Spleen (tissue), 11 donors: ENCODE results near the gene SPC24. TPM values are rescaled to one million over a fixed set of nuclear protein-coding genes. Genes with fewer than 3 reads are reported as not detected.
A peak's percentile ranks its signal among the peaks of the same experiment; 100 is the strongest.

Experiments
- DNase-seq: peaks from one replicate; pipeline ENCODE4 v3.0.0-alpha.2; 2020
- H3K27ac ChIP-seq, 8 donors: fragments of 200-600 bp; sonication (generic) in 7 of 8; 1 replicate in 4 of 8; 2 replicates in 4 of 8; pipeline versions ENCODE4 v1.5.0 to v1.8.0; 2016 to 2021; ENCODE audit warnings: inconsistent platforms in 4 of 8, mild to moderate bottlenecking in 4 of 8, moderate library complexity in 1 of 8
- H3K27me3 ChIP-seq, 7 donors: fragments of 200-600 bp; sonication (generic) in 6 of 7; replicated peaks in 1 of 7; 1 replicate in 4 of 7; 2 replicates in 3 of 7; pipeline versions ENCODE4 v1.5.0 to v1.8.0; 2016 to 2021; ENCODE audit warnings: inconsistent platforms in 3 of 7, mild to moderate bottlenecking in 1 of 7
- H3K36me3 ChIP-seq, 6 donors: fragments of 200-600 bp; sonication (generic) in 5 of 6; 1 replicate in 4 of 6; 2 replicates in 2 of 6; pipeline versions ENCODE4 v1.5.0 to v1.8.0; 2016 to 2021; ENCODE audit warnings: inconsistent platforms in 2 of 6
- H3K4me1 ChIP-seq, 6 donors: fragments of 200-600 bp; sonication (generic) in 5 of 6; 1 replicate in 3 of 6; 2 replicates in 3 of 6; pipeline versions ENCODE4 v1.5.0 to v1.8.0; 2016 to 2021; ENCODE audit warnings: inconsistent platforms in 3 of 6
- H3K4me3 ChIP-seq, 8 donors: fragments of 200-600 bp; sonication (generic) in 7 of 8; 1 replicate in 4 of 8; 2 replicates in 4 of 8; pipeline versions ENCODE4 v1.5.0 to v1.8.0; 2016 to 2021; ENCODE audit warnings: inconsistent platforms in 4 of 8, mild to moderate bottlenecking in 4 of 8, moderate library complexity in 2 of 8
- H3K9me3 ChIP-seq, 8 donors: fragments of 200-600 bp; sonication (generic) in 7 of 8; 1 replicate in 4 of 8; 2 replicates in 4 of 8; pipeline versions ENCODE4 v1.5.0 to v1.8.0; 2016 to 2021; ENCODE audit warnings: inconsistent platforms in 4 of 8
- POLR2A ChIP-seq, 3 donors: fragments of 450-650 bp; IDR thresholded peaks; one replicate each; pipeline ENCODE4 v1.5.1; 2017; ENCODE audit warnings: antibody characterized with exemption in 3 of 3, mild to moderate bottlenecking in 1 of 3
- POLR2AphosphoS5 ChIP-seq, 3 donors: sonication (generic); formaldehyde crosslinking; IDR thresholded peaks; one replicate each; pipeline ENCODE4 v1.5.1; 2017; ENCODE audit warnings: antibody characterized with exemption in 3 of 3
- WGBS, 5 donors: extraction: QIAGEN DNeasy Blood & Tissue Kit in 3 of 5; methylation state at CpG; one replicate each; pipeline versions ENCODE4 v1.1.5 to v1.1.7; 2013 to 2018; 5-methylcytosine and 5-hydroxymethylcytosine counted together
- intact Hi-C: fragments of 100-400 bp; cut with DNase I; formaldehyde crosslinking; loops from one replicate; pipeline ENCODE4 v1.15.0; 2023; ENCODE audit warnings: low total_unique reads
- polyA plus RNA-seq, 3 donors: library from polyadenylated mRNA; stranded (reverse); fragments of 200-250 nt; gene quantifications; one replicate each; pipeline ENCODE4 v1.2.1, GENCODE V29; 2013
- total RNA-seq, 7 donors: library from RNA; depleted of rRNA in 3 of 7; stranded (reverse); fragments of >200 nt in 3 of 7; fragmentation: NEBNext Ultra II Directional in 4 of 7; extraction: Animal tissue kit (Norgen Biotek cat#: 25700) in 4 of 7; gene quantifications; one replicate each; pipeline versions ENCODE4 v1.1.0 to v1.2.1, GENCODE V29; 2016 to 2021
- TF ChIP-seq, protein P1 (sequence below), 11 experiments: fragments of 200-600 bp in 7 of 11; fragments of 450-650 bp in 4 of 11; sonication (generic) in 4 of 11; IDR thresholded peaks in 8 of 11; conservative IDR thresholded peaks in 3 of 11; 1 replicate in 7 of 11; 2 replicates in 4 of 11; pipeline versions ENCODE4 v1.4.0 to v1.8.0; 2016 to 2021; ENCODE audit warnings: antibody characterized with exemption in 11 of 11, inconsistent platforms in 4 of 11, mild to moderate bottlenecking in 1 of 11
- donor health status: healthy with polysubstance abuse.
- donor health status: DM: no; HTN: no; CAD: no; lungs with moderate emphysema.
- donor health status: DM: no; HTN: no; CAD: no.
- donor health status: Bipolar disorder and iron deficiency.
- donor health status: healthy.
- donor health status: DM: no; HTN: no; CAD: no.
- donor health status: DM: yes; HTN: yes; CAD: no.

SPC24 gene
- total and polyA plus RNA-seq, 10 donors = 1.7 to 9.7 (median 3.7) TPM

DNA sequence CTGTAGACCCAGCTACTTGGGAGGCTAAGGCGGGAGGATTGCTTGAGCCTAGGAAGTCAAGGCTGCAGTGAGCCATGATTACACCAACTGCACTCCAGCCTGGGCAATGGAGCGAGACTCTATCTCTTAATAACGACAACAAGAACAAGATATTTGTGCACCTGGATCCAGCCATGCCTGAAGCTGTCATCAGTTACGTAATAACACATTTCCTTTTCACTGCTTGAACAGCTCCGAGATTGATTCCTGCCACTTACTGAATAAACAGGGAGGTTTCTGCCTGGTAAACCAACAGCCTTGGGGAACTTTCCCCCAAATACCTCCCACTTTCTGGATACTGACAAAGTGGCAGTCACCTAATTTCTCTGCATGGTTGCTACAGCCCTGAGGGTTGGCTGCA, 36.4 kb upstream of the SPC24 start:
- H3K4me3 ChIP-seq = no peak overlapping the region
- intact Hi-C loops = no loop called here
- H3K4me1 ChIP-seq = peaks cover 4 to 92% (median 40%) of the 10 kb centered on the region in 6 donors
- 52 to 70% (median 65%) methylated on average over 5 of the region's 5 CpGs for WGBS, 5 donors
- peaks cover 0 to 26% (median 3%) of the 10 kb centered on the region in 7 donors for H3K27me3 ChIP-seq
- TF ChIP-seq POLR2AphosphoS5 (IDR thresholded peaks at IDR 0.05) (no peak), POLR2A (IDR thresholded peaks at IDR 0.05) (no peak)
- TF ChIP-seq, protein P1, sequence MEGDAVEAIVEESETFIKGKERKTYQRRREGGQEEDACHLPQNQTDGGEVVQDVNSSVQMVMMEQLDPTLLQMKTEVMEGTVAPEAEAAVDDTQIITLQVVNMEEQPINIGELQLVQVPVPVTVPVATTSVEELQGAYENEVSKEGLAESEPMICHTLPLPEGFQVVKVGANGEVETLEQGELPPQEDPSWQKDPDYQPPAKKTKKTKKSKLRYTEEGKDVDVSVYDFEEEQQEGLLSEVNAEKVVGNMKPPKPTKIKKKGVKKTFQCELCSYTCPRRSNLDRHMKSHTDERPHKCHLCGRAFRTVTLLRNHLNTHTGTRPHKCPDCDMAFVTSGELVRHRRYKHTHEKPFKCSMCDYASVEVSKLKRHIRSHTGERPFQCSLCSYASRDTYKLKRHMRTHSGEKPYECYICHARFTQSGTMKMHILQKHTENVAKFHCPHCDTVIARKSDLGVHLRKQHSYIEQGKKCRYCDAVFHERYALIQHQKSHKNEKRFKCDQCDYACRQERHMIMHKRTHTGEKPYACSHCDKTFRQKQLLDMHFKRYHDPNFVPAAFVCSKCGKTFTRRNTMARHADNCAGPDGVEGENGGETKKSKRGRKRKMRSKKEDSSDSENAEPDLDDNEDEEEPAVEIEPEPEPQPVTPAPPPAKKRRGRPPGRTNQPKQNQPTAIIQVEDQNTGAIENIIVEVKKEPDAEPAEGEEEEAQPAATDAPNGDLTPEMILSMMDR (IDR thresholded peaks at IDR 0.05 in 8 of 11, conservative IDR thresholded peaks at IDR 0.05 in 3 of 11) = no peak
- no peak for DNase-seq
- peaks cover 0 to 45% (median 0%) of the 10 kb centered on the region in 6 donors for H3K36me3 ChIP-seq
- peaks cover 0 to 5% (median 0%) of the 10 kb centered on the region in 8 donors for H3K9me3 ChIP-seq
- peak overlapping the region in 6 of 8 donors; percentile 39 to 70 (median 52) for H3K27ac ChIP-seq

- no peak for DNase-seq
- TF ChIP-seq POLR2AphosphoS5 (IDR thresholded peaks at IDR 0.05) (peak; percentile 58 to 66 (median 63)), POLR2A (IDR thresholded peaks at IDR 0.05) (no peak)
- H3K4me1 ChIP-seq = peaks cover 0 to 86% (median 34%) of the 10 kb centered on the region in 6 donors
- intact Hi-C loops = no loop called here
- WGBS, 5 donors = 30 to 48% (median 33%) methylated on average over 4 to 8 of the region's 8 CpGs
- peak overlapping the region in 6 of 8 donors; percentile 39 to 70 (median 52) for H3K27ac ChIP-seq
- peaks cover 0 to 19% (median 0%) of the 10 kb centered on the region in 7 donors for H3K27me3 ChIP-seq
- H3K4me3 ChIP-seq = peak overlapping the region in 1 of 8 donors; percentile 13
- H3K9me3 ChIP-seq = peaks cover 0 to 5% (median 0%) of the 10 kb centered on the region in 8 donors
- peaks cover 0 to 50% (median 0%) of the 10 kb centered on the region in 6 donors for H3K36me3 ChIP-seq
These were observed 35.7 kb upstream of the SPC24 start for GRCh38 chr19:11191273-11191755.

DNA sequence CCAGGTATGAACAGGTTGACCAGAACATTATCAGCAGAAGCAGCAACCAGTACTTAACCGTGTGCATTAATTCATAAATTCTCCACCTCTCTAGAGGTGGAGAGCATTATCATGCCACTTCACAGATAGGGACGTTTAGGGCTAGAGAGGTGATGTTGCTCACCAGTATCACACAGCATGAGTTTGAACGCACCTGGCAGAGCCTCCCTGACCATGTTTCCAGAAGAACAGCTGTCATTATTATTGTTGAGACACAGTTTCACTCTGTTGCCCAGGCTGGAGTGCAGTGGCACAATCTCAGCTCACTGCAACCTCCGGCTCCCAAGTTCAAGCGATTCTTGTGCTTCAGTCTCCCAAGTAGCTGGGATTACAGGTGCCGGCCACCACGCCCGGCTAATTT, 34.9 kb upstream of the SPC24 start:
- peak overlapping the region in 5 of 8 donors; percentile 48 to 70 (median 54) for H3K27ac ChIP-seq
- intact Hi-C loops = no loop called here
- DNase-seq = no peak
- peaks cover 0 to 5% (median 0%) of the 10 kb centered on the region in 8 donors for H3K9me3 ChIP-seq
- WGBS, 5 donors = 71 to 88% (median 84%) methylated on average over 7 to 8 of the region's 8 CpGs
- H3K4me1 ChIP-seq = peaks cover 0 to 78% (median 30%) of the 10 kb centered on the region in 6 donors
- peaks cover 0 to 58% (median 0%) of the 10 kb centered on the region in 6 donors for H3K36me3 ChIP-seq
- no peak overlapping the region for H3K4me3 ChIP-seq
- TF ChIP-seq POLR2A (IDR thresholded peaks at IDR 0.05) (no peak), POLR2AphosphoS5 (IDR thresholded peaks at IDR 0.05) (no peak)
- TF ChIP-seq, protein P1 (IDR thresholded peaks at IDR 0.05 in 8 of 11, conservative IDR thresholded peaks at IDR 0.05 in 3 of 11) = no peak
- H3K27me3 ChIP-seq = peaks cover 0 to 14% (median 0%) of the 10 kb centered on the region in 7 donors

DNA sequence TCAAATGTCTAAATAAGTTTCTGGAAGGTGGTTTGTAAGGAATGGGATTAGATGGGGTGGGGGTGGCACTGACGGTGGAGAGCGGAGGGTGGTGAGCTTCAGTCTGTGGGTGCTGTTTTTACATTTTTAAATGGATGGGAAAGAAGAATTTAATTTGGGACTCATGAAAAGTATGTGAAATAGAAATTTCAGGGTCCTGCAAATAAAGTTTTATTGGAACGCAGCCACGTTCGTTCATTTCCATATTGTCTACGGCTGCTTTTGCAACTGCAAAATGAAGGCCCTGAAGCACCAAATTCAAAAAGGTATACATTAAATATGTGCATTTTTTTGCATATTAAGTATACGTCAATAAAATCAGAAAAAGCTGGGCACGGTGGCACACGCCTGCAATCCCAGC, 31.9 kb upstream of the SPC24 start:
- H3K4me1 ChIP-seq = peaks cover 0 to 59% (median 17%) of the 10 kb centered on the region in 6 donors
- WGBS, 5 donors = 88 to 94% (median 92%) methylated on average over 9 of the region's 9 CpGs
- H3K27me3 ChIP-seq = no peaks in the 10 kb centered on the region
- H3K4me3 ChIP-seq = no peak overlapping the region
- no peak for DNase-seq
- intact Hi-C loops = no loop called here
- H3K36me3 ChIP-seq = peaks cover 0 to 47% (median 0%) of the 10 kb centered on the region in 6 donors
- TF ChIP-seq, protein P1 (IDR thresholded peaks at IDR 0.05 in 8 of 11, conservative IDR thresholded peaks at IDR 0.05 in 3 of 11) = no peak
- TF ChIP-seq POLR2AphosphoS5 (IDR thresholded peaks at IDR 0.05) (no peak), POLR2A (IDR thresholded peaks at IDR 0.05) (no peak)
- peaks cover 0 to 5% (median 0%) of the 10 kb centered on the region in 8 donors for H3K9me3 ChIP-seq
- H3K27ac ChIP-seq = no peak overlapping the region
